ACC112 (cell line): ENCODE data around the gene LHPP.

ENCODE experiments used
- H2AFZ ChIP-seq: fragments of 200-600 bp; sonication (generic); one replicate; pipeline ENCODE4 v1.6.0; 2017; ENCODE audit warnings: antibody characterized with exemption, low read length; ENCODE audit not compliant: unreplicated experiment
- H3K27ac ChIP-seq: fragments of 200-600 bp; sonication (generic); 2 replicates; pipeline ENCODE4 v1.5.1; 2014; ENCODE audit warnings: low read depth, mild to moderate bottlenecking, antibody characterized with exemption, low read length, moderate library complexity
- H3K27me3 ChIP-seq: fragments of 200-600 bp; sonication (generic); 2 replicates; pipeline ENCODE4 v1.6.1; 2014; ENCODE audit warnings: mild to moderate bottlenecking, antibody characterized with exemption, low read length, moderate library complexity, mixed read lengths; ENCODE audit not compliant: insufficient read depth
- H3K36me3 ChIP-seq: fragments of 200-600 bp; sonication (generic); 2 replicates; pipeline ENCODE4 v1.6.1; 2016; ENCODE audit warnings: mild to moderate bottlenecking, antibody characterized with exemption, low read length, moderate library complexity, mixed read lengths; ENCODE audit not compliant: insufficient read depth
- H3K4me1 ChIP-seq: fragments of 200-600 bp; sonication (generic); one replicate; pipeline ENCODE4 v1.6.1; 2016; ENCODE audit warnings: low read length, mixed read lengths; ENCODE audit not compliant: insufficient read depth, unreplicated experiment, control insufficient read depth
- H3K4me3 ChIP-seq: fragments of 200-600 bp; sonication (generic); 2 replicates; pipeline ENCODE4 v1.5.1; 2014; ENCODE audit warnings: mild to moderate bottlenecking, low read depth, low read length
- H3K79me2 ChIP-seq: fragments of 200-600 bp; sonication (generic); one replicate; pipeline ENCODE4 v1.6.0; 2016; ENCODE audit warnings: low read length; ENCODE audit not compliant: control insufficient read depth, unreplicated experiment, insufficient read depth

LHPP gene

DNA sequence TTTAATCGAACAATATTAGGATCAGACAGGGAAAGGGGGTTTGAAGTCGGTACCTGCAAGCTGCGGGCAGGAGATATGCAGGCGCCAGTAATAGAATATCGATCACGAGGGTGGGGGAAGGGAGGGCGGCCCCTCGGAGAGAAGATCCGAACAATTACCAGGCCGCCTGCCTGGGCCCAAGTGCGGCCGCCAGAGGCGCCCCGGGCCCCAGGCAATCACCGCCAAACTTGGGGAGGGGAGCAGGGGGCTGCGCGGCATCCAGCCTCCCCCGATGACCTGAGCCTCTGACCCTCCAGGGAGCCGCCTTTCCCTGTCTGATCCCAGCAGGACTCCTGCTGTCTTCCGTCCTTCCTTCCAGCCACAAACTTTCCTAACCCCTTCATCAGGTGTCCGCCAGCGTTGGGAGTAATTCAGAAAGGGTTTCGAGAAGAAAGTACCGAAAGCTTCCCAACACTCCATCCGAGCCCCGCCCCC lies 12.9 kb upstream of the LHPP start:
- Histone ChIP-seq H3K79me2 (no peaks in the 10 kb centered on the region), H3K4me1 (no peaks in the 10 kb centered on the region), H3K4me3 (no peak overlapping the region), H3K36me3 (no peaks in the 10 kb centered on the region), H2AFZ (no peak overlapping the region), H3K27ac (no peak overlapping the region), H3K27me3 (peaks cover 85% of the 10 kb centered on the region)

DNA sequence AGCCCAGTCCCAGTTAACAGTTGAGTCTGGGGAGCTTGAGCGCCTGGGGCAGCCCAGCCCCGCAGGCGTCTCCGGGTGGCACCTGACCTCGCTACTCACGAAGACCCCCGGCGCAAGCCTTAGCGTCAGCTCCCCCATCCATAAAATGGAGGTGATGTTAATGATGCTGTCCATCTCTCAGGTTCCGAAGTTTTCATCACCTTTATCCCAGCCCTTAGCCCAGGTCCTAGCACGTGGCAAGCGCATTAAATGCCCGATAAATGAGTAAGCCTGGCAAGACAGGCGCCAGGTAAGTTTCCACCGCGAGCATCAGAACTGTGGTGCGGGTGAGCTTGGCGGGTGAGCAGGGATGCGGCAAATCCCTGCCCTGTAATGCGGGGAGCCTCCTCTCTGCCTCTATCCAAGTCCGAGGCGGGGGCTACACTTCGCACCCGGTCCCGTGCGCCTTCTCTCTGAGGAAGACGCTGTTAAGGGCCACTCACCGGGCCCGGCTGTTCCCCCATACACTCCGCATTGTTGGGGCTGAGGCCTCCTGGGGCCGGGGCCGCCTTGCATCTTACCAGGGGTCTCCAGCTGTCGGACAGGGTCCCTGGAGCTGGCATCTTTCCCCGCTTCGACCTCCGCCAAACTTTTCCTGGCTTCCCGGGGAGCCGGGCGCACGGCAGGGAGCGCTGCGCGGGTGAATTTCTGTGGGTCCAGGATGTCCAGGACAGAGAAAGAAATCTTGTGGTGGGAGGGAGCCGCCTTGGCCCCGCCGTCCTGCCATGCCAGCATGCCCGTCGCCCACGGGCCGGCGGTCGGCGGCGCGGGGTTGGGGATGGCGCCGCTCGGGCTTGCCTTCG lies 12.2 kb upstream of the LHPP start:
- Histone ChIP-seq H3K36me3 (no peaks in the 10 kb centered on the region), H3K4me3 (peak overlapping the region; percentile 58), H2AFZ (no peak overlapping the region), H3K79me2 (no peaks in the 10 kb centered on the region), H3K27me3 (peaks cover 90% of the 10 kb centered on the region), H3K27ac (no peak overlapping the region), H3K4me1 (no peaks in the 10 kb centered on the region)

DNA sequence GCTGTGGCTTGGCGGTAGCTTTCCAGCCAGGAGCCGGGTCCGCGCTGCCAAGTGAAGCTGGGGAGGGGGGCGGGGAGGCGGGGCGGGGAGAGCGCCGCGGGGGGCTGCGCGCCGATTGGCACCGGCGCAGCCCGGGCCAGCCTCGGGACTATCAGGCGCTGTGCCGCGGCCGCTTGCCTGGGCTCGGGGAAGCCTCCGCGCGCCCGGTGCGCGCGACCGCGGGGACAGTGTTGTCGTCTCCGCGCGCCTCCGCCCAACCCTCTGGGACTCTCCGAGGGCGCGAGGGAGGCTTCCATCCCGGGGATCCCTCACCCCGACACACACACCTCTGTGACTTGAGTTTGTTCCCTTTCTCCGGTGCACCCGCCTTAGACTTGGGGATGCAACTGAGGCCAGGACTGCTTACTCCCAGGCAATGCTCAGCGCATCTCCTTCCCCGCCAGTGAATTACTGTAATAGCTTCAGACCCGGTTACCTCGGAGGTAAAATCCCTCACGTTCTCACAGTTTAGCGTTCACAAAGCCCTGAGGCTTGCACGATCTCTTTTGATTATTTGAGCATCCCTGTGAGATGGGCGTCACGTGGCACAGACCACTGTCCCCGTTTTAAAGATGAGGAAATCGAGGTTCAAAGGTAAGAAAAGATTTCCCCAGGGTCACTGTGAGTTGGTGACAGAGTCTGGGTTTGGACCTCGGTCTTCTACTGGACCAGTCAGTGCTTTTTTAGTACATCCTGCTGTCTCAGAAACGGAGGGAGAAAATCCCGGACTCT lies 11.4 kb upstream of the LHPP start, which contains the start of gene NKX1-2:
NKX1-2 (minus strand) TSS at position 24 of the 771 bp plus-strand sequence. CDS start 92 bp downstream, outside the sequence.
- H3K79me2 ChIP-seq = no peaks in the 10 kb centered on the region
- no peak within 1 kb of the TSS for H3K27ac ChIP-seq
- peak within 1 kb of the TSS; percentile 58 for H3K4me3 ChIP-seq
- H3K4me1 ChIP-seq = no peaks in the 10 kb centered on the region
- no peaks in the 10 kb centered on the region for H3K36me3 ChIP-seq
- no peak within 1 kb of the TSS for H2AFZ ChIP-seq
- peaks cover 89% of the 10 kb centered on the region for H3K27me3 ChIP-seq

DNA sequence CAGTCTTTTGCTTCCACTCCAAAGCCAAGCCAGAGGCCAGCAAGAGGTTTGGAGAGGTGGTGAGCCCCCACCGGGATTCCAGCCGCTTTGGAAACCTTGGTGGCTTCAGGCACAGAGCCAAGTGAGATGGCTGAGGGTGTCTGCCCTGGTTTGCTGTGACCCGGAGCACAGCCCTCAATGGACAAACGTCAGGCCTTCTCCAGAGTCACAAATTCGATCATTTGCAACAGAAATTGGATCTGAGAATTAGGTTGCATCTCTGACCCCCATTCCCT lies 10.9 kb upstream of the LHPP start:
- no peaks in the 10 kb centered on the region for H3K4me1 ChIP-seq
- no peak overlapping the region for H3K27ac ChIP-seq
- H3K36me3 ChIP-seq = no peaks in the 10 kb centered on the region
- H3K27me3 ChIP-seq = peaks cover 89% of the 10 kb centered on the region
- H3K79me2 ChIP-seq = no peaks in the 10 kb centered on the region
- H2AFZ ChIP-seq = no peak overlapping the region
- H3K4me3 ChIP-seq = no peak overlapping the region

DNA sequence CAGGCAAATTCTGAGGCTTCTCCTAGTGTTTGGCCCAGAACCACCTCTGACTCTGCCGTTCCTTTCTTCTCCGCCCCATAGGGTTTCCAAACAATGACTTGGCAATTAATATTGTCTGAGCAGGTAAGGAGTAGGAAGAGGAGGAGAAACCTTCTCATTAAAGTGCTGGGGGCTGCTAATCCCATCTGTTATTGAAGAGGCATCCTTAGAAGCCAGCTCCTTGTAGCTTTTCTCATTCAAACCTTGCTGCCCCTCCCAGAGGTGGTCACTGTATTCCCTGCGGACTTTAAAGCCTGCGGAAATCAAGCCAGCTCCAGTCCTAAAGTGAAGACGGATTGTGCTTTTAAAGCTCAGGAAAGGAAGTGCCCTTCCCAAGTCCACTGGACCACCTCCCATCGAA lies 10.3 kb upstream of the LHPP start:
- no peak overlapping the region for H3K4me3 ChIP-seq
- H3K36me3 ChIP-seq = no peaks in the 10 kb centered on the region
- H3K27ac ChIP-seq = no peak overlapping the region
- H3K4me1 ChIP-seq = no peaks in the 10 kb centered on the region
- peaks cover 89% of the 10 kb centered on the region for H3K27me3 ChIP-seq
- no peak overlapping the region for H2AFZ ChIP-seq
- H3K79me2 ChIP-seq = no peaks in the 10 kb centered on the region

DNA sequence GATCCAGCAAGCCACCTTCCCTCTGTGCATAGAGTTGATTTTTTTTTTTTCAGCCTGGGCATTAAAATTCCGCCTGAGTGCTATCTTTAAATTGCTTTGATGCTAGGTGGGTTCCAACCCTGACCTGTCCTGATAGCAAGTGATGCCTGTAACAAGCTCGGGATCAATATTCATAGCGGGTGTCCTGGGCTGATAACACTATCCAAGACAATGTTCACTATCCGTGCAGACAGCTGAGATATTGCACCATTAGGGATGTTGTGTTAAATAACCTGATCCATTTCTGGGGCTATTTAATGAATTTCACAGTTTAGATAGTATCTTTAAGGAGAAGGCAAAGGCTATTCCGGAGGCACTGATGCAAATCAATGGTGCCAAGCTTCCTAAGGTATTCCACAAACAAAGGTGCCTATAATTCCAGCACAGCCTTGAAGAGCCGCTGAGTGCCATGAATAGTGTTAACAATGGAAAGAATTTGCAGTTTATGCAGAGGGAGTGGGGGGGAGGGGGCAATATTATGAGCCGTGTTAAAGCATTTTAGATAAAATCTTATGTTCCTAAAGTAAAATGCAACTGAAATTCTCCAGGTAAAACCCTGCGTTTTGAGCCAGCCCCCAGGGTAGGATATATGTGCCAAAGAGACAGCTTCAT lies 7.5 kb upstream of the LHPP start:
- peaks cover 73% of the 10 kb centered on the region for H3K27me3 ChIP-seq
- H3K79me2 ChIP-seq = no peaks in the 10 kb centered on the region
- H3K4me1 ChIP-seq = no peaks in the 10 kb centered on the region
- no peak overlapping the region for H2AFZ ChIP-seq
- no peak overlapping the region for H3K27ac ChIP-seq
- no peaks in the 10 kb centered on the region for H3K36me3 ChIP-seq
- no peak overlapping the region for H3K4me3 ChIP-seq

DNA sequence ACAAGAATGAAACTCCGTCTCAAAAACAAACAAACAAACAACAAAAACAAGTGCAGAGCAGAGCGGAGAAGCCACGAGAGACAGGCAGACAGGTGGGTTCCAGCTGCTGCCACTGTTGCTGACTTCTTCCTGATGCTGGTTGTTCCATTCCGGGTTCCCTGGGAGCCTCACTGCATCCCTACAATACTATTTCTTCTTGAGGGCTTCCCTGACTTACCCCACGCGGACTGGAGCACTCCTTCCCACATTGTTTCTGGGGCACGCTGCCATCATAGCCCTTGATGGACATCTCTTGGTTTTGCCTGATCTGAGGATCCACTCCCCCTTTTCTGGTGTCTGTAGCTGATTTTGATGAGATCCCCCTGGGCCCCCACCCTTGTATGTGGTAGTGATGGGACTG lies 6.2 kb upstream of the LHPP start:
- no peaks in the 10 kb centered on the region for H3K4me1 ChIP-seq
- H3K27me3 ChIP-seq = peaks cover 62% of the 10 kb centered on the region
- H3K36me3 ChIP-seq = no peaks in the 10 kb centered on the region
- no peak overlapping the region for H3K27ac ChIP-seq
- no peaks in the 10 kb centered on the region for H3K79me2 ChIP-seq
- H3K4me3 ChIP-seq = no peak overlapping the region
- H2AFZ ChIP-seq = no peak overlapping the region

DNA sequence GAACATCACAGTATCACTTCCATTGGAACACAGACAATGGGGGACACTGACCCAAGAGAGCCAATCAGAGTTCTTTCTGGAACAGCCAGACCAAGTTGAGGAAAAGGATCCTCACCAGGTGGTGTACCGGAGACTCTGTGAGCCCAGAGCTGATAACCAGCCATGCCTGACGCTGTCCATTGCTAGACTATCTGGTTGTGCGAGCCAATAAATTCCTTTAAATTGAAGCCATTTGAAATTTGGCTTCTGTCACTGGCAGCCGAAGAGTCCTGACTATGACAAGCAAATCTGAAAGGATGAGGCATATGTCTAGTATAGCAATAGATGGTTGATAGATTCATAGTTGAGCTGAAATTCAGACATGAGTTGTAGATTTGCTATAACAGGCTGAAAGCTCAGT lies 3.1 kb upstream of the LHPP start:
- Histone ChIP-seq H3K36me3 (no peaks in the 10 kb centered on the region), H3K4me3 (no peak overlapping the region), H2AFZ (no peak overlapping the region), H3K27me3 (peaks cover 39% of the 10 kb centered on the region), H3K27ac (no peak overlapping the region), H3K4me1 (no peaks in the 10 kb centered on the region), H3K79me2 (no peaks in the 10 kb centered on the region)

DNA sequence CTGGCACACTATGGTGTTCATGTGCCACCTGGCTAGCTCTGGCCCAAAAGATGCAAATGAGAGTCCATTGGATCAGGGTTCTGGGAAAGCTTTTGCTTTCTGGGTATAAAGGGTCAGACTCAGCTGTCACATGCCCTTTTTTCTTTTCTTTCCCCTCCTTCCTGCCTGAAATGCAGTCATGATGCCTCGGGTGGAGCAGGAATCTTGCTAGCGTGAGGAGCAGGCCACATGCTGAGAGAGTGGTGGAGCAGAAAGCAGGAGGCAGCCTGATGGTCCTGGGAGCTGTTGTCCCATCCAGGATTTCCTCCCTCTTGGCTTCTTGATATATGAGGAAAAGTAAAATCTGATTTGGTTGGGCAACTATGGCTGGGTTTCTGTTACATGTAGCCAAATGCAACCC lies 2.7 kb upstream of the LHPP start:
- no peak overlapping the region for H2AFZ ChIP-seq
- H3K4me1 ChIP-seq = no peaks in the 10 kb centered on the region

DNA sequence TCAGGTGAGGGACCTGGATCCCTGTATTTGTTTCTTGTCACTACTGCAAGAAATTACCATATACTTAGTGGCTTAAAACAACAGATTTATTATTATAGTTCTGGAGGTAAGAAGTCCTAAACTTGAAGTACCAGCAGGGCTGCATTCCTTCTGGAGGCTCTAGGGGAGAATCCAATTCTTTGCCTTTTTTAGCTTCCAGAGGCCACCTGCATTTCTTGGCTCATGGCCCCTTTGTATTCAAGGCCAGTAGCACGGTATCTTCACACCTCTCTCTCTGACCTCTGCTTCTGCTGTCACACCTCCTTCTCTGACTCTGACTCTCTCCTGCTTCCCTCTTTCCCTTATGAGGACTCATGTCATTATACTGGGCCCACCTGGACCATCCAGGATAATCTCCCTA lies 2.2 kb upstream of the LHPP start:
- Histone ChIP-seq H3K27me3 (peaks cover 30% of the 10 kb centered on the region), H3K4me3 (no peak overlapping the region), H3K79me2 (no peaks in the 10 kb centered on the region), H2AFZ (no peak overlapping the region), H3K36me3 (no peaks in the 10 kb centered on the region), H3K4me1 (no peaks in the 10 kb centered on the region), H3K27ac (no peak overlapping the region)

More for the DNA sequence above, 2.7 kb upstream of the LHPP start:
- no peaks in the 10 kb centered on the region for H3K79me2 ChIP-seq
- H3K4me3 ChIP-seq = no peak overlapping the region
- no peaks in the 10 kb centered on the region for H3K36me3 ChIP-seq
- H3K27ac ChIP-seq = no peak overlapping the region
- H3K27me3 ChIP-seq = peaks cover 35% of the 10 kb centered on the region
